GM12878 (cell line): ENCODE measurements around the gene TNIP2. TPM values are rescaled to one million over a fixed set of nuclear protein-coding genes. Genes with fewer than 3 reads are reported as not detected.

ENCODE experiments used
- ATAC-seq: fragments of 200-7000 bp; cut with Tn5 transposase; 3 replicates; pipeline ENCODE4 v1.9.1; 2020; ENCODE audit warnings: mild to moderate bottlenecking, moderate library complexity
- BruUV-seq: library from RNA; stranded (reverse); fragments of 400-500 nt; replicated peaks from 2 replicates; lab custom pipeline; 2021; lab: Mats Ljungman, UMichigan
- CTCF ChIA-PET: fragments of 300-600 bp; sonication (Branson Sonifier 250); formaldehyde crosslinking; extraction: SDS; loops from one replicate; lab custom pipeline; 2021; ENCODE audit warnings: inconsistent platforms; lab: Yijun Ruan, JAX
- POLR2A ChIA-PET: fragments of 350-600 bp; formaldehyde crosslinking; extraction: SDS; loops from one replicate; lab custom pipeline; 2021; ENCODE audit warnings: inconsistent platforms; lab: Charles Lee
- RAD21 ChIA-PET: fragments of 300-600 bp; sonication (Branson Sonifier 250); formaldehyde crosslinking; loops from one replicate; lab custom pipeline; 2023; ENCODE audit warnings: antibody characterized with exemption; ENCODE audit not compliant: unreplicated experiment; lab: Charles Lee
- SMC1A ChIA-PET: fragments of 300-600 bp; sonication (Branson Sonifier 250); formaldehyde crosslinking; loops from one replicate; lab custom pipeline; 2023; ENCODE audit not compliant: unreplicated experiment, uncharacterized antibody; lab: Charles Lee
- DNase-seq: peaks from one replicate; pipeline ENCODE4 v3.0.0-alpha.2; 2011; ENCODE audit warnings: low read depth, low spot score
- FAIRE-seq: peaks from 3 replicates; lab custom pipeline; 2011; peaks lifted over from hg19 to GRCh38; lab: Jason Lieb, UNC
- H2AFZ ChIP-seq: 2 replicates; pipeline ENCODE4 v1.6.0; 2011; ENCODE audit warnings: low read depth, low read length, control low read depth; ENCODE audit not compliant: control insufficient read depth
- H3K27ac ChIP-seq: 2 replicates; pipeline ENCODE4 v1.5.1; 2011; ENCODE audit warnings: control low read depth; ENCODE audit not compliant: control insufficient read depth, insufficient read depth
- H3K27me3 ChIP-seq, 2 experiments: replicated peaks in 1 of 2; 2 replicates each; pipeline versions ENCODE4 v1.6.0 to v1.6.1; 2011; ENCODE audit warnings: low read length in 1 of 2; ENCODE audit not compliant: control insufficient read depth in 2 of 2, insufficient read depth in 2 of 2
- H3K36me3 ChIP-seq, 2 experiments: 2 replicates each; pipeline ENCODE4 v1.5.1; 2011; ENCODE audit warnings: low read length in 1 of 2; ENCODE audit not compliant: control insufficient read depth in 2 of 2, insufficient read depth in 2 of 2
- H3K4me1 ChIP-seq: 2 replicates; pipeline ENCODE4 v1.6.1; 2011; ENCODE audit warnings: mild to moderate bottlenecking, low read length, moderate library complexity, mixed read lengths; ENCODE audit not compliant: control insufficient read depth, insufficient read depth
- H3K4me2 ChIP-seq: 2 replicates; pipeline ENCODE4 v1.6.0; 2011; ENCODE audit warnings: control low read depth; ENCODE audit not compliant: control insufficient read depth, insufficient read depth
- H3K4me3 ChIP-seq: fragments of 200-600 bp; sonication (generic); 2 replicates; pipeline ENCODE4 v1.5.1; 2016
- H3K79me2 ChIP-seq: 2 replicates; pipeline ENCODE4 v1.6.0; 2011; ENCODE audit warnings: low read length; ENCODE audit not compliant: control insufficient read depth, insufficient read depth
- H3K9ac ChIP-seq: 2 replicates; pipeline ENCODE4 v1.8.0; 2011; ENCODE audit warnings: low read length, control low read depth, mixed read lengths; ENCODE audit not compliant: control insufficient read depth, insufficient read depth
- H3K9me3 ChIP-seq: replicated peaks from 3 replicates; pipeline ENCODE4 v1.5.1; 2011; ENCODE audit warnings: mild to moderate bottlenecking, low read length; ENCODE audit not compliant: control insufficient read depth, insufficient read depth
- H4K20me1 ChIP-seq: 2 replicates; pipeline ENCODE4 v1.6.0; 2011; ENCODE audit not compliant: control insufficient read depth, insufficient read depth
- FOS ChIP-seq: IDR thresholded peaks from 3 replicates; pipeline ENCODE4 v1.6.1; 2011; ENCODE audit warnings: borderline replicate concordance; ENCODE audit not compliant: insufficient read length; ENCODE audit errors: extremely low read depth
- FOXM1 ChIP-seq: IDR thresholded peaks from 2 replicates; pipeline ENCODE4 v1.6.1; 2012; ENCODE audit warnings: low read depth, mild to moderate bottlenecking, inconsistent platforms, low read length, moderate library complexity
- HCFC1 ChIP-seq: fragments of 150-350 bp; IDR thresholded peaks from 2 replicates; pipeline ENCODE4 v1.6.1; 2014; ENCODE audit warnings: low read length
- IKZF1 ChIP-seq: fragments of 450-650 bp; conservative IDR thresholded peaks from 2 replicates; pipeline ENCODE4 v1.6.1; 2017; ENCODE audit warnings: antibody characterized with exemption, mild to moderate bottlenecking
- JUNB ChIP-seq: IDR thresholded peaks from 2 replicates; pipeline ENCODE4 v1.6.1; 2016; ENCODE audit warnings: antibody characterized with exemption, mild to moderate bottlenecking
- NFIC ChIP-seq: IDR thresholded peaks from 2 replicates; pipeline ENCODE4 v1.6.1; 2012; ENCODE audit warnings: low read depth, mild to moderate bottlenecking, inconsistent platforms, low read length, moderate library complexity
- PAX5 ChIP-seq: IDR thresholded peaks from 2 replicates; pipeline ENCODE4 v1.6.1; 2011; ENCODE audit warnings: low read depth, low read length, borderline replicate concordance
- RBBP5 ChIP-seq: fragments of 200-600 bp; sonication (generic); conservative IDR thresholded peaks from 2 replicates; pipeline ENCODE4 v1.6.1; 2016
- TBL1XR1 ChIP-seq: IDR thresholded peaks from 2 replicates; pipeline ENCODE4 v1.6.1; 2012; ENCODE audit warnings: low read depth, low read length, improper control_type of control experiment
- TCF12 ChIP-seq: IDR thresholded peaks from 2 replicates; pipeline ENCODE4 v1.6.1; 2011; ENCODE audit warnings: low read depth, mild to moderate bottlenecking, low read length
- WRNIP1 ChIP-seq: IDR thresholded peaks from 2 replicates; pipeline ENCODE4 v1.6.1; 2011; ENCODE audit warnings: low read depth, low read length, improper control_type of control experiment, borderline replicate concordance
- WGBS: methylation state at CpG from one replicate; pipeline ENCODE4 v1.1.6; 2016; ENCODE audit warnings: low lambda C conversion rate; ENCODE audit not compliant: insufficient replicate concordance, insufficient coverage; ENCODE audit errors: missing lambda C conversion rate; 5-methylcytosine and 5-hydroxymethylcytosine counted together
- in situ Hi-C: fragments of 300-500 bp; cut with MboI; formaldehyde crosslinking; loops from 9 replicates; pipeline ENCODE4 v1.14.3; 2018; ENCODE audit warnings: mixed read lengths
- intact Hi-C: fragments of 100-400 bp; cut with micrococcal nuclease; formaldehyde crosslinking; loops from one replicate; pipeline ENCODE4 v1.14.2; 2022; ENCODE audit not compliant: unreplicated experiment
- polyA plus RNA-seq, 11 experiments: library from polyadenylated mRNA; depleted of rRNA in 4 of 11; unstranded in 6 of 11; stranded (reverse) in 5 of 11; fragments of >200 nt; fragmentation: Nextera tagmentation in 4 of 11; fragmentation: Illumina TruSeq in 1 of 11; extraction: Ambion mirVana in 4 of 11; extraction: Trizol in 1 of 11; gene quantifications; 1 replicate in 1 of 11; 2 replicates in 10 of 11; pipeline versions ENCODE4 v1.2.1 to v1.2.3, GENCODE V29; 2011 to 2016; ENCODE audit warnings: inconsistent platforms in 2 of 11, missing spikeins in 2 of 11, low read depth in 1 of 11
- total RNA-seq, 4 experiments: library from RNA; depleted of rRNA in 3 of 4; stranded (reverse); fragments of >200 nt in 3 of 4; fragmentation: Illumina TruSeq in 1 of 4; extraction: Trizol in 1 of 4; gene quantifications; 2 replicates each; pipeline versions ENCODE4 v1.2.1 to v1.2.3, GENCODE V29; 2013 to 2021
- TF ChIP-seq, protein P1 (sequence below): IDR thresholded peaks from 2 replicates; pipeline ENCODE4 v1.6.1; 2012; ENCODE audit warnings: low read depth, low read length, improper control_type of control experiment
- TF ChIP-seq, protein P2 (sequence below): fragments of 450-650 bp; IDR thresholded peaks from 2 replicates; pipeline ENCODE4 v1.6.1; 2017; ENCODE audit warnings: mild to moderate bottlenecking, moderate library complexity
- TF ChIP-seq, protein P3 (sequence below): IDR thresholded peaks from 2 replicates; pipeline ENCODE4 v1.6.1; 2012; ENCODE audit warnings: low read depth, low read length, improper control_type of control experiment
- TF ChIP-seq, protein P4 (sequence below): fragments of 450-650 bp; IDR thresholded peaks from 2 replicates; pipeline ENCODE4 v1.6.1; 2017; ENCODE audit warnings: antibody characterized with exemption, mild to moderate bottlenecking, moderate library complexity

Gene TNIP2
- total and polyA plus RNA-seq, 10 of the 15 experiments (the other 5 are each of a cell fraction or from before 2014, with no cell fraction given): 1.4 to 64.9 (median 45.5) TPM

DNA sequence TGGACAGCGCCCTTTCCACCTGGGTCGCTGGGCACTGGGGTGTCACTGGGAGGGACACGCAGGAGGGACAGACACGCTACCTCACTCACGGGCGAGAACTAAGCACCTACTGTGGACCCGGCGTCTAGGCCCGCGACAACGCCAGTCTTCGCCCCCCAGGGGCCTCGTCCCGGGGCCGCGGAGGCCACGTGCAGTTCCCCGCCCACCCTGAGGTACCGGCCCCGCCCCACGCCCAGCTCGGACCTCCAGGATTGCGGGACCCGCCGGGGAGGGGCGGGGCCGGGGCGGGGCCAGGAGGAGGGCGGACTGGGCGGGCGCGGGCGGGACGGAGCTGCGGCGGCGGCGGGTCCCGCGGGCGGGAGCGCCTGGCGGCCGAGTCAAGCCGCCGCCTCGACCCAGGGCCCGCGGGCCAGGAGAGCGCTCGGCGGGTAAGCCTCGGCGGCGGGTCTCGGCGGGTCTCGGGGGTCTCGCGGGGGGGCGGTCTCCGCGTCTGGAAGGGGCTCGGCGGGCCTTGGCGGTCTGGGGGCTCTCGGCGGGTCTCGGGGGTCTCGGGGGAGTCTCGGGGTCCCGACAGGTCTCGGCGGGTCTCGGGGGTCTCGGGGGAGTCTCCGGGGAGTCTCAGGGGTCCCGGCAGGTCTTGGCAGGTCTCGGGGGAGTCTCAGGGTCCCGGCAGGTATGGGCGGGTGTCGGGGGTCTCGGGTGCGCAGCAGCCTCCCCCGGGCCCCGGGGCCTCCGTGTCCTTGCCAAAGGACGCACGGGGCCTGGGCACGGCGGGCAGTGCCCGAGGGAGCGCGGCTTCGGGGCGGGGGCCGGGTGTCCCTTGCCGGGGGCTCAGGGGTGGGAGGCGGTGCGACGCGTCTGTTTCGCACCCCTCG lies 36.8 kb upstream of the TNIP2 start, which contains the start of gene SH3BP2:
TSS of gene SH3BP2 (plus strand) at position 375 of the 875 bp plus-strand sequence. CDS start 27,533 bp downstream, outside the sequence.
- no peaks in the 10 kb centered on the region for H3K79me2 ChIP-seq
- no peak for DNase-seq
- no peak within 1 kb of the TSS for H3K27ac ChIP-seq
- ATAC-seq: peak; percentile 72
- in situ Hi-C loops (no loop called here), intact Hi-C loops (no loop called here)
- SMC1A ChIA-PET: no interaction called here
- H3K27me3 ChIP-seq: no peaks in the 10 kb centered on the region
- H3K9ac ChIP-seq: peak within 1 kb of the TSS; percentile 26; the same call in 1 of the 2 replicates
- H2AFZ ChIP-seq: no peak within 1 kb of the TSS
- no peaks in the 10 kb centered on the region for H3K36me3 ChIP-seq
- no TSS peak for BruUV-seq
- peak within 1 kb of the TSS; percentile 89 for H3K4me2 ChIP-seq
- peak within 1 kb of the TSS; percentile 75 for H3K4me3 ChIP-seq
- H3K4me1 ChIP-seq: peaks cover 36% of the 10 kb centered on the region
- H4K20me1 ChIP-seq: no peaks in the 10 kb centered on the region
- POLR2A ChIA-PET: interaction anchor here (0.6 to 2.3 kb wide), 3 partner anchors 8 to 80 kb away, joined by 3 to 8 read pairs (median 3); no protein-coding TSS in a partner anchor
- RAD21 ChIA-PET: interaction anchor here (0.6 kb wide), 1 partner anchor 52 kb away, joined by 5 read pairs; no protein-coding TSS in a partner anchor
- FAIRE-seq: no peak
- no peaks in the 10 kb centered on the region for H3K9me3 ChIP-seq
- WGBS: 20% methylated on average over 38 of the region's 104 CpGs
- CTCF ChIA-PET: no interaction called here
- TF ChIP-seq IKZF1 (no peak), FOS (no peak), FOXM1 (no peak), TBL1XR1 (no peak), PAX5 (no peak), NFIC (no peak), JUNB (no peak), RBBP5 (no peak), WRNIP1 (no peak), TCF12 (no peak), HCFC1 (no peak)
- TF ChIP-seq, protein P1, sequence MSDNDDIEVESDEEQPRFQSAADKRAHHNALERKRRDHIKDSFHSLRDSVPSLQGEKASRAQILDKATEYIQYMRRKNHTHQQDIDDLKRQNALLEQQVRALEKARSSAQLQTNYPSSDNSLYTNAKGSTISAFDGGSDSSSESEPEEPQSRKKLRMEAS: peak; percentile 74; the same call in 1 of the 2 replicates
- TF ChIP-seq, protein P2, sequence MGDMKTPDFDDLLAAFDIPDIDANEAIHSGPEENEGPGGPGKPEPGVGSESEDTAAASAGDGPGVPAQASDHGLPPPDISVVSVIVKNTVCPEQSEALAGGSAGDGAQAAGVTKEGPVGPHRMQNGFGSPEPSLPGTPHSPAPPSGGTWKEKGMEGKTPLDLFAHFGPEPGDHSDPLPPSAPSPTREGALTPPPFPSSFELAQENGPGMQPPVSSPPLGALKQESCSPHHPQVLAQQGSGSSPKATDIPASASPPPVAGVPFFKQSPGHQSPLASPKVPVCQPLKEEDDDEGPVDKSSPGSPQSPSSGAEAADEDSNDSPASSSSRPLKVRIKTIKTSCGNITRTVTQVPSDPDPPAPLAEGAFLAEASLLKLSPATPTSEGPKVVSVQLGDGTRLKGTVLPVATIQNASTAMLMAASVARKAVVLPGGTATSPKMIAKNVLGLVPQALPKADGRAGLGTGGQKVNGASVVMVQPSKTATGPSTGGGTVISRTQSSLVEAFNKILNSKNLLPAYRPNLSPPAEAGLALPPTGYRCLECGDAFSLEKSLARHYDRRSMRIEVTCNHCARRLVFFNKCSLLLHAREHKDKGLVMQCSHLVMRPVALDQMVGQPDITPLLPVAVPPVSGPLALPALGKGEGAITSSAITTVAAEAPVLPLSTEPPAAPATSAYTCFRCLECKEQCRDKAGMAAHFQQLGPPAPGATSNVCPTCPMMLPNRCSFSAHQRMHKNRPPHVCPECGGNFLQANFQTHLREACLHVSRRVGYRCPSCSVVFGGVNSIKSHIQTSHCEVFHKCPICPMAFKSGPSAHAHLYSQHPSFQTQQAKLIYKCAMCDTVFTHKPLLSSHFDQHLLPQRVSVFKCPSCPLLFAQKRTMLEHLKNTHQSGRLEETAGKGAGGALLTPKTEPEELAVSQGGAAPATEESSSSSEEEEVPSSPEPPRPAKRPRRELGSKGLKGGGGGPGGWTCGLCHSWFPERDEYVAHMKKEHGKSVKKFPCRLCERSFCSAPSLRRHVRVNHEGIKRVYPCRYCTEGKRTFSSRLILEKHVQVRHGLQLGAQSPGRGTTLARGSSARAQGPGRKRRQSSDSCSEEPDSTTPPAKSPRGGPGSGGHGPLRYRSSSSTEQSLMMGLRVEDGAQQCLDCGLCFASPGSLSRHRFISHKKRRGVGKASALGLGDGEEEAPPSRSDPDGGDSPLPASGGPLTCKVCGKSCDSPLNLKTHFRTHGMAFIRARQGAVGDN: peak; percentile 44; the same call in 1 of the 2 replicates
- TF ChIP-seq, protein P3, sequence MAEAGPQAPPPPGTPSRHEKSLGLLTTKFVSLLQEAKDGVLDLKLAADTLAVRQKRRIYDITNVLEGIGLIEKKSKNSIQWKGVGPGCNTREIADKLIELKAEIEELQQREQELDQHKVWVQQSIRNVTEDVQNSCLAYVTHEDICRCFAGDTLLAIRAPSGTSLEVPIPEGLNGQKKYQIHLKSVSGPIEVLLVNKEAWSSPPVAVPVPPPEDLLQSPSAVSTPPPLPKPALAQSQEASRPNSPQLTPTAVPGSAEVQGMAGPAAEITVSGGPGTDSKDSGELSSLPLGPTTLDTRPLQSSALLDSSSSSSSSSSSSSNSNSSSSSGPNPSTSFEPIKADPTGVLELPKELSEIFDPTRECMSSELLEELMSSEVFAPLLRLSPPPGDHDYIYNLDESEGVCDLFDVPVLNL: no peak
- TF ChIP-seq, protein P4, sequence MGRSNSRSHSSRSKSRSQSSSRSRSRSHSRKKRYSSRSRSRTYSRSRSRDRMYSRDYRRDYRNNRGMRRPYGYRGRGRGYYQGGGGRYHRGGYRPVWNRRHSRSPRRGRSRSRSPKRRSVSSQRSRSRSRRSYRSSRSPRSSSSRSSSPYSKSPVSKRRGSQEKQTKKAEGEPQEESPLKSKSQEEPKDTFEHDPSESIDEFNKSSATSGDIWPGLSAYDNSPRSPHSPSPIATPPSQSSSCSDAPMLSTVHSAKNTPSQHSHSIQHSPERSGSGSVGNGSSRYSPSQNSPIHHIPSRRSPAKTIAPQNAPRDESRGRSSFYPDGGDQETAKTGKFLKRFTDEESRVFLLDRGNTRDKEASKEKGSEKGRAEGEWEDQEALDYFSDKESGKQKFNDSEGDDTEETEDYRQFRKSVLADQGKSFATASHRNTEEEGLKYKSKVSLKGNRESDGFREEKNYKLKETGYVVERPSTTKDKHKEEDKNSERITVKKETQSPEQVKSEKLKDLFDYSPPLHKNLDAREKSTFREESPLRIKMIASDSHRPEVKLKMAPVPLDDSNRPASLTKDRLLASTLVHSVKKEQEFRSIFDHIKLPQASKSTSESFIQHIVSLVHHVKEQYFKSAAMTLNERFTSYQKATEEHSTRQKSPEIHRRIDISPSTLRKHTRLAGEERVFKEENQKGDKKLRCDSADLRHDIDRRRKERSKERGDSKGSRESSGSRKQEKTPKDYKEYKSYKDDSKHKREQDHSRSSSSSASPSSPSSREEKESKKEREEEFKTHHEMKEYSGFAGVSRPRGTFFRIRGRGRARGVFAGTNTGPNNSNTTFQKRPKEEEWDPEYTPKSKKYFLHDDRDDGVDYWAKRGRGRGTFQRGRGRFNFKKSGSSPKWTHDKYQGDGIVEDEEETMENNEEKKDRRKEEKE: no peak
